Stimulated activated CD4-positive, alpha-beta T cell treated with anti-CD3 and anti-CD28 coated beads, Interleukin-1b, Interleukin-23, amount 100 ng/mL, for 48 hours (primary cell): ENCODE data around the gene TGDS.
"Not testable (repeated sequence)": the region's sequence is repeated elsewhere in the genome, so short reads cannot be mapped to it uniquely, and the experiment has no call there.

Source experiments
- DNase-seq: peaks from one replicate; pipeline ENCODE4 v3.0.0-alpha.2; 2020

TGDS gene

GRCh38 chr13:94549232-94550061 lies 46.5 kb downstream of the TGDS start:
- DNase-seq = peak; percentile 94

DNA sequence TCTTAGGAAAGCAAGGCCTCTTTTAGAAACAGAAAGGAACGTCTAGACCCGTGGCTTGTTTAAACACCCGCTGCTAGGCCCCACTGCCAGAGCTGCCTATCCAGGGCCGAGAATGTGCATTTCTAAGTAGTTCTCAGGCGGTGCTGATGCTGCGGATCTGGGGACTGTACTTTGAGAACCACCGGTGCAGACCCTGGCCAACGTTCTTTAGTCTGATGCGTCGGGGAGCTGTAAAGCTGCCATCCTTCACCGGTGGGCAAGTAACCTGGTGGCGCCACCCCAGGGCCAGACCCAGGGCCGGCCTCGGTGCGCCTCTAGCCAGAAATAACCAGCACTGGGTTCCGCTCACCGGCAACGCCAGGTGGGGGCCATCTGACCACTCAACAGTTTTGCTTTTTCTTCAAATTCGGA lies 47.1 kb downstream of the TGDS start:
- peak; percentile 52 for DNase-seq

DNA sequence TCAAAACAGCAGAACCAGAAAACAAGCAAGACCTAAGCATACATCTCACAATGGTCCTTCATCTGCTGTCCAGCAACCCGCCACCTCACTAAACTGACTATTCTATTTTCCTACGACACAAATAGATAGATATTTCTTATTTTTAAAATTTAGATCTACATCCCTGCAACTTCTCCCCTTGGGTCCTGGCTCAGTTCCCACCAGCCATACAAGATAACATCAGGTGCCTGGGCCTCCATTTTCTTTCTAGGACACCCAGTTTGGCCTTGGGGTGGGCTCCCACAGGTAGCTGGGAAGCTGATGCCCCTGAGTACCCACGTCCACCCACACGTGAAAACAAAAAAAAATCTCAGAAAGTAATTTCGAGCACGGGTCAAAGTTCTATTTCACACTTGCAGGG lies 47.6 kb downstream of the TGDS start:
- DNase-seq = no peak

DNA sequence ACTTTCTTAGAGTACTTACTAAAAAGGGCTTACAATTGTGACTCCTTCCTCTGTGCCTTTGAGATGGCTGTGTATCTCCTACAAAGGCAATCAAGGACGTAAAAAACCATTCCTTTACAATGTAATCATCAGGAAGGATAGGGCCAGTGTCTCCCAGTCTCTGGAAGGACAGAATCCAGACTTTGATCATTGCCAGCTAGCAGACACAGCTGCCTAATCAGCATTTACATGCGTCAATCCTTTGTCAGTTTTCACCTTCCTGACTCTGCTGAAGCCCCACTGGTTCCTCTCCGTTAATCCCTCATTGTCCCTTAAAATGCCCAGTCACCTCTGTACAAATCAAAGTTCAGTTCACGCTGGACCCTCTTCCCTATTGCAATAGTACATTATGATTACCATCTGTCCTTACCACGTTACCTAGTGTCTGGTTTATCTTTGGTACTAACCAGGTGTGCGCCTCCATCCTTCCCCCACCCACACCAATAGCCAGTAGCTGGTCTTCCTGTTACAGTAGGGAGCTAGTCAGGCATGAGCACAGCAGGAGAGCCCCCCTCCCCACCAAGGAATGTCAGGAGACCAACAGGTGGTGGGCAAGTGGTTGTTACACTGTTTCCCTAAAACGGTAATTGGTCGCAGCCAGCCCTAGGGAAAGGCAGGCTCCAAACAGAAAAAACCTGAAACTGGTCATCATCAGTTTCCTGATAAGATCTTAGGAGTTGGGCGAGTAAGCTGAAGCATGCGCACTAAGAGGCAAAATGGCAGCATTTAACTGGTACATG lies 49.7 kb downstream of the TGDS start:
- DNase-seq = no peak

- DNase-seq = no peak
These were observed 51.0 kb downstream of the TGDS start for GRCh38 chr13:94544922-94545321.

DNA sequence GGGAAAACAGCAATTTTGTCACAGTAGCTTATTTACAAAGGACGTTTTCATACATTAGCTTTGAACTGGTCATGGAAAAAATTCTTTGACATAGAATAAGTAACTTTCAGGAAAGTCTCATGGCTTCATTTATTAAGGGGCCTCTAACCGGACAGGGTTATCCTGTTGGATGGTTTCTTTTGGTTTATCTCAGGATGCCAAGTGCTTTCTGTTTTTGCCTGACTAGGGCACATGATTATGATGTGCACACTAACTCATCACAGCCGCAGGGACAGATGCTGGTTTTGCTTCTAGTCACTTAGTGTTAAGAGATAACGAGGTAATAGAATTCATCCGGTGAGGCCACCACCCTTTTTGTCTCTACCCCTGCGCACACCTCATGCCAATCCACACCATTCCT lies 53.0 kb downstream of the TGDS start:
- DNase-seq = no peak

- DNase-seq = no peak
These were observed 58.0 kb downstream of the TGDS start for GRCh38 chr13:94537740-94538630.

DNA sequence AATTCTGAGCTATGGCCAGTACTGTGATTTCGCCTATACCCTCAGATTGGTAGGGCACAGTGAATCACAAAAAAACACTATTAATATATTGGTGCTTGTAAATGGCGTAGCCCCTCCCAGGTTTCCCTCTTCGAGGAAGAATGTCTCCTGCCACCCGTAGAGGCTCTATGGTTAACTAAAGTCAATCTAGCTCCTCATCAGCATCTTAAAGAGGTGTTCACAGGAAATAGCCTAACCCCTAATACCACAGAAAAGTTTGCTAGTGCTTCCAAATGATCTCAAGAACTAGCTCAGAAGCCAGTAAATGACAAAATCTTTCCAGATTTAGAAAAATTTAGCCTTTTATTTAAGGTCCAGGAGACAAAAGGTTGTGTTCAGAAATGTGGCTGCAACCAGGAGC lies 60.2 kb downstream of the TGDS start:
- DNase-seq = no peak

DNA sequence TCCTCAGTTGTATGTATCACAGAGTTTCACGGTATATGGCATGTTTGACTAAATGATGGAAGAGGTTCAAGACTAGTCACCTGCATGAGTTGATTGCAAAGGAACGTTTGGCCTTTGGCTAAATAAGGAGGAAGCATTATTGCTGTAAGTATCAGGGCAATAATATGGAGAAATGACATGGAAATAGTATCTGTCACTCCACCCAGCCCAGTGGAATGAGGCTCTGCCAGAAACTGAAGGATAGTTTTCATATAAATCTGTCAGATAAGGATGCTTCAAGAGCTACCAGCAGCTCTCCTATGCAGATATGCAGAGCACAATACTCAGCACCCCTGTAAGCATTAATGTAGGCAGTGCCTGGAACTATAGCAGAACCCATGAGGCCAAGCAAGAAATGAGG lies 60.7 kb downstream of the TGDS start:
- no peak for DNase-seq

- DNase-seq = no peak
These were observed 61.8 kb downstream of the TGDS start for GRCh38 chr13:94534166-94534565.

DNA sequence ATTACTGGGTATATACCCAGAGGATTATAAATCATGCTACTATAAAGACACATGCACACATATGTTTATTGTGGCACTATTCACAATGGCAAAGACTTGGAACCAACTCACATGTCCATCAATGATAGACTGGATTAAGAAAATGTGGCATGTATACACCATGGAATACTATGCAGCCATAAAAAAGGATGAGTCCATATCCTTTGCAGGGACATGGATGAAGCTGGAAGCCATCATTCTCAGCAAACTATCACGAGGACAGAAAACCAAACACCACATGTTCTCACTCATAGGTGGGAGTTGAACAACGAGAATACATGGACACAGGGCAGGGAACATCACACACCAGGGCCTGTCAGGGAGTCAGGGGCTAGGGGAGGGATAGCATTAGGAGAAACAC lies 63.7 kb downstream of the TGDS start:
- not testable (repeated sequence) for DNase-seq

DNA sequence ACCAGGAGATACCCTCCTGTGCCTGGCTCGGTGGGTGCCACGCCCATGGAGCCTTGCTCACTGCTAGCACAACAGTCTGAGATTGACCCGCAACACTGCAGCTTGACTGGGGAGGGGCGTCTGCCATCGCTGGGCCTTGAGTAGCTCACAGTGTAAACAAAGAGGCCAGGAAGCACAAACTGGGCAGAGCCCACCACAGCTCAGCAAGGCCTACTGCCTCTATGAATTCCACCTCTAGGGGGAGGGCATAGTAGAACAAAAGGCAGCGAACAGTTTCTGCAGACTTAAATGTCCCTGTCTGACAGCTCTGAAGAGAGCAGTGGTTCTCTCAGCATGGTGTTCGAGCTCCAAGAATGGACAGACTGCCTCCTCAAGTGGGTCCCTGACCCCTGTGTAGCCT lies 69.0 kb downstream of the TGDS start:
- not testable (repeated sequence) for DNase-seq

DNA sequence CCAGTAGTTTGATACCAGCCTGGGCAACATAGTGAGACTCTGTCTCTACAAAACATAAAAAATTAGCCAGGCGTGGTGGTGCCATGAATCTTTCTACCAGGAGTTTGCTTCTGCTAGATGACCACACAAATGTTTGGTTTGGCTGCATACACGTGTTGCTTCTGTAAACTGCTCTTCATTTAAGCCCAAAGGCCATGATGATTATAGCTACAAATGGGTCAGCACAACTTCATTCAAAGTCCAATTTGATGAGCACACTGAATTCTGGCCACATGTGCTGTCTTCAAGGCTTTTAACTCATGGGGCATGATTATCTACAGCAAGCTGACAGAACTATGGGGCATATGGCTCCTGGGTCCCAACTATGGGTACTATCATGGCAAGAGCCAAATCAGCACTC lies 70.2 kb downstream of the TGDS start:
- no peak for DNase-seq

DNA sequence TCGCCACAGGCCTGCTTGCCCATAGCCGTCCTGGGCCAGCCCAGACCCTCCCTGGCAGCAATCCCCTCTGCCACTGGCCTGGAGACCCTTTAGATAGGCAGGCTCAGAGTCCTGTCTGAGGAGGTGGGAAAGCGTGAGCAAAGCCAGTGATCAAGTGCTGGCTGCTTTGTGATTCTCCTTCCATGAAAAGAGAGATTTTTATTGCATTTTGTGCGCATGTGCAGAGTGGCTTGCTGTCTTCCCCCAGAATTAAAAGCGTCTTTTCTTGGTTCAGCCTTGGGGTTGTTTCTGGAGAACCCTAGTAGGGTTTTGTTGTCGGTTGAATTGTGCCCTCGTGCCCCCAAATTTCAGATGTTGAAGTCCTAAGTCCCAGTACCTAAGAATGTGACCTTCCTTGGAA lies 71.5 kb downstream of the TGDS start:
- DNase-seq = no peak
